ENCODE results near the gene TRAK1.

- TF ChIP-seq CTCF (conservative IDR thresholded peaks at IDR 0.05; ENCODE audit: low read depth, low read length) (no peak), USF2 (IDR thresholded peaks at IDR 0.05; ENCODE audit: low read depth, low read length) (no peak), POLR2A (IDR thresholded peaks at IDR 0.05; ENCODE audit: low read depth, low read length) (no peak), RFX5 (IDR thresholded peaks at IDR 0.05; ENCODE audit: low read depth, low read length) (no peak), ELK1 (IDR thresholded peaks at IDR 0.05; ENCODE audit: borderline replicate concordance, low read depth, low read length) (no peak), BHLHE40 (IDR thresholded peaks at IDR 0.05; ENCODE audit: low read depth, low read length) (no peak), CEBPB (IDR thresholded peaks at IDR 0.05; ENCODE audit: low read depth, low read length) (no peak), CHD1 (IDR thresholded peaks at IDR 0.05; ENCODE audit: low read depth, low read length) (no peak)
Measured at GRCh38 chr3:42166662-42167300, 75.6 kb downstream of the TRAK1 start.
